Measurements from ENCODE around the gene RNF26. TPM values are rescaled to one million over a fixed set of nuclear protein-coding genes. Genes with fewer than 3 reads are reported as not detected.

RNF26 gene
- total RNA-seq, 1 experiment from 2014 or later: 45.6 TPM

DNA sequence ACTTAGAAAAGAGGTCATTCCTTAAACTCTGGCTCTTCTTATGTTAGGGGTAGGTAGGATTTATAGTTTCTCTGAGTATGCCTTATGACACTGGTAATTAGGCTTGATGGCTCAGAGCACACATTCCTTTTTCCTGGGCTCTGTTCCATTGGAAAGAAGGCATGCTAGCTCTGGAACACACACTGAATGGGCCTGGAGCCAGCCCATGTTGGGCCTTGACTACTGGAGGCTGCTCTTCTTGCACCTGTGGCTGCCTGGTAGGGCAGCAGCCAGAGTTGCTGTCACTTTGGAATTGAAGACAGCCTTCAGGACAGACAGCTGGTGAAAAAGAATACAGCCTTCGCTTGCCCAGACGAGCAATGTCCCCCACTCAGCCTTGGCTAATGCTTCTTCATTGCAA, 35.6 kb upstream of the RNF26 start:
- Histone ChIP-seq H3K9ac (ENCODE audit: low read length) (no peak overlapping the region), H4K20me1 (ENCODE audit: insufficient read depth) (no peaks in the 10 kb centered on the region), H3K4me3 (replicated peaks in 1 of 2; ENCODE audit: low read depth in 1 of 2, low read length in 2 of 2) (no peak overlapping the region), H3K79me2 (ENCODE audit: insufficient read depth, low read length) (no peaks in the 10 kb centered on the region), H3K27me3 (ENCODE audit: insufficient read depth, low read length) (no peaks in the 10 kb centered on the region), H3K36me3 (ENCODE audit: control insufficient read depth in 1 of 2, insufficient read depth in 2 of 2, low read length in 2 of 2) (peaks cover 21 to 34% of the 10 kb centered on the region in 2 experiments), H3K9me2 (ENCODE audit: insufficient read depth) (no peaks in the 10 kb centered on the region), H3K9me3 (ENCODE audit: control insufficient read depth in 1 of 2, insufficient read depth in 1 of 2, low read depth in 1 of 2, low read length in 2 of 2) (no peaks in the 10 kb centered on the region), H3K27ac (ENCODE audit: low read depth, low read length) (no peak overlapping the region), H3K4me1 (ENCODE audit: control insufficient read depth in 1 of 2, insufficient read depth in 2 of 2, low read length in 2 of 2) (peaks cover 0 to 4% of the 10 kb centered on the region in 2 experiments; a peak in 2 of 4 replicates), H2AFZ (ENCODE audit: low read depth, low read length, poor library complexity, severe bottlenecking) (no peak overlapping the region), H3K4me2 (ENCODE audit: low read length) (no peak overlapping the region)
- POLR2A ChIA-PET: no interaction called here
- intact Hi-C loops (cut with micrococcal nuclease): loop anchor here (10.0 kb wide), 1 partner anchor 194 kb away; the partner anchor contains the start of genes C2CD2L and DPAGT1
- BruUV-seq (replicated peaks): no TSS peak
- RAD21 ChIA-PET (ENCODE audit: low non-redundant PET in 1 of 2, low total read pairs in 2 of 2, uncharacterized antibody in 2 of 2, unreplicated experiment in 2 of 2): no interaction called here
- DNase-seq (ENCODE audit: low read depth, low spot score) (no peak), ATAC-seq (no peak)
- TF ChIP-seq CBX3 (IDR thresholded peaks at IDR 0.05; ENCODE audit: low read depth) (no peak), EZH2phosphoT487 (IDR thresholded peaks at IDR 0.05; ENCODE audit: borderline replicate concordance) (no peak), SIN3A (IDR thresholded peaks at IDR 0.05; ENCODE audit: low read depth) (no peak), SP1 (IDR thresholded peaks at IDR 0.05; ENCODE audit: low read depth) (no peak), JUND (IDR thresholded peaks at IDR 0.05) (no peak), RAD21 (IDR thresholded peaks at IDR 0.05; ENCODE audit: low read depth) (no peak), EGR1 (IDR thresholded peaks at IDR 0.05; ENCODE audit: low read depth) (no peak), ZNF274 (IDR thresholded peaks at IDR 0.05; ENCODE audit: low read depth, low read length) (no peak), POLR2A (IDR thresholded peaks at IDR 0.05; ENCODE audit: borderline replicate concordance, extremely low read depth, insufficient read depth, insufficient read length) (no peak), YY1 (IDR thresholded peaks at IDR 0.05; ENCODE audit: extremely low read depth, insufficient replicate concordance, low read depth, low read length) (no peak), ZFX (IDR thresholded peaks at IDR 0.05) (no peak), CEBPB (IDR thresholded peaks at IDR 0.05; ENCODE audit: low read depth) (no peak), MAX (IDR thresholded peaks at IDR 0.05) (no peak), ZBTB33 (IDR thresholded peaks at IDR 0.05; ENCODE audit: extremely low read depth, insufficient replicate concordance, low read length) (no peak)
- TF ChIP-seq, protein P1, sequence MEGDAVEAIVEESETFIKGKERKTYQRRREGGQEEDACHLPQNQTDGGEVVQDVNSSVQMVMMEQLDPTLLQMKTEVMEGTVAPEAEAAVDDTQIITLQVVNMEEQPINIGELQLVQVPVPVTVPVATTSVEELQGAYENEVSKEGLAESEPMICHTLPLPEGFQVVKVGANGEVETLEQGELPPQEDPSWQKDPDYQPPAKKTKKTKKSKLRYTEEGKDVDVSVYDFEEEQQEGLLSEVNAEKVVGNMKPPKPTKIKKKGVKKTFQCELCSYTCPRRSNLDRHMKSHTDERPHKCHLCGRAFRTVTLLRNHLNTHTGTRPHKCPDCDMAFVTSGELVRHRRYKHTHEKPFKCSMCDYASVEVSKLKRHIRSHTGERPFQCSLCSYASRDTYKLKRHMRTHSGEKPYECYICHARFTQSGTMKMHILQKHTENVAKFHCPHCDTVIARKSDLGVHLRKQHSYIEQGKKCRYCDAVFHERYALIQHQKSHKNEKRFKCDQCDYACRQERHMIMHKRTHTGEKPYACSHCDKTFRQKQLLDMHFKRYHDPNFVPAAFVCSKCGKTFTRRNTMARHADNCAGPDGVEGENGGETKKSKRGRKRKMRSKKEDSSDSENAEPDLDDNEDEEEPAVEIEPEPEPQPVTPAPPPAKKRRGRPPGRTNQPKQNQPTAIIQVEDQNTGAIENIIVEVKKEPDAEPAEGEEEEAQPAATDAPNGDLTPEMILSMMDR (IDR thresholded peaks at IDR 0.05 in 2 of 3, conservative IDR thresholded peaks at IDR 0.05 in 1 of 3; ENCODE audit: borderline replicate concordance in 1 of 3, insufficient read depth in 1 of 3, low read depth in 2 of 3, low read length in 2 of 3): no peak
- TF ChIP-seq, protein P2, sequence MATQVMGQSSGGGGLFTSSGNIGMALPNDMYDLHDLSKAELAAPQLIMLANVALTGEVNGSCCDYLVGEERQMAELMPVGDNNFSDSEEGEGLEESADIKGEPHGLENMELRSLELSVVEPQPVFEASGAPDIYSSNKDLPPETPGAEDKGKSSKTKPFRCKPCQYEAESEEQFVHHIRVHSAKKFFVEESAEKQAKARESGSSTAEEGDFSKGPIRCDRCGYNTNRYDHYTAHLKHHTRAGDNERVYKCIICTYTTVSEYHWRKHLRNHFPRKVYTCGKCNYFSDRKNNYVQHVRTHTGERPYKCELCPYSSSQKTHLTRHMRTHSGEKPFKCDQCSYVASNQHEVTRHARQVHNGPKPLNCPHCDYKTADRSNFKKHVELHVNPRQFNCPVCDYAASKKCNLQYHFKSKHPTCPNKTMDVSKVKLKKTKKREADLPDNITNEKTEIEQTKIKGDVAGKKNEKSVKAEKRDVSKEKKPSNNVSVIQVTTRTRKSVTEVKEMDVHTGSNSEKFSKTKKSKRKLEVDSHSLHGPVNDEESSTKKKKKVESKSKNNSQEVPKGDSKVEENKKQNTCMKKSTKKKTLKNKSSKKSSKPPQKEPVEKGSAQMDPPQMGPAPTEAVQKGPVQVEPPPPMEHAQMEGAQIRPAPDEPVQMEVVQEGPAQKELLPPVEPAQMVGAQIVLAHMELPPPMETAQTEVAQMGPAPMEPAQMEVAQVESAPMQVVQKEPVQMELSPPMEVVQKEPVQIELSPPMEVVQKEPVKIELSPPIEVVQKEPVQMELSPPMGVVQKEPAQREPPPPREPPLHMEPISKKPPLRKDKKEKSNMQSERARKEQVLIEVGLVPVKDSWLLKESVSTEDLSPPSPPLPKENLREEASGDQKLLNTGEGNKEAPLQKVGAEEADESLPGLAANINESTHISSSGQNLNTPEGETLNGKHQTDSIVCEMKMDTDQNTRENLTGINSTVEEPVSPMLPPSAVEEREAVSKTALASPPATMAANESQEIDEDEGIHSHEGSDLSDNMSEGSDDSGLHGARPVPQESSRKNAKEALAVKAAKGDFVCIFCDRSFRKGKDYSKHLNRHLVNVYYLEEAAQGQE (IDR thresholded peaks at IDR 0.05; ENCODE audit: low read depth): no peak
- CTCF ChIA-PET: no interaction called here

All from HCT116 (cell line).